GM21717 (cell line): ENCODE data around the gene AIF1.

Experiments
- ATAC-seq: cut with Tn5 transposase; IDR thresholded peaks from one replicate; pipeline ENCODE4 v1.9.1; 2021; ENCODE audit warnings: mild to moderate bottlenecking, moderate library complexity; ENCODE audit not compliant: unreplicated experiment

The AIF1 gene

GRCh38 chr6:31641370-31641769, 26.3 kb downstream of the AIF1 start:
- no peak for ATAC-seq

- no peak for ATAC-seq
Observed at GRCh38 chr6:31642798-31643570, 27.9 kb downstream of the AIF1 start.

- no peak for ATAC-seq
Observed at GRCh38 chr6:31643818-31644454, 28.9 kb downstream of the AIF1 start.

GRCh38 chr6:31645325-31645724, 30.3 kb downstream of the AIF1 start:
- no peak for ATAC-seq

GRCh38 chr6:31651602-31652191, 36.7 kb downstream of the AIF1 start:
- ATAC-seq, result peak; percentile 24

- peak; percentile 40 for ATAC-seq
Observed at GRCh38 chr6:31652925-31653724, 38.1 kb downstream of the AIF1 start.

- ATAC-seq, result no peak
Observed at GRCh38 chr6:31654574-31655348, 39.7 kb downstream of the AIF1 start.

GRCh38 chr6:31655349-31656237, 40.6 kb downstream of the AIF1 start, which contains the start of gene APOM:
Gene APOM, plus strand, starts transcription at chr6:31655894. Its CDS starts 73 bp downstream, at chr6:31655967.
- no peak for ATAC-seq

- ATAC-seq, result no peak
Observed at GRCh38 chr6:31657406-31658157, 42.5 kb downstream of the AIF1 start.

- no peak for ATAC-seq
Observed at GRCh38 chr6:31658158-31658688, 43.2 kb downstream of the AIF1 start.

- no peak for ATAC-seq
Observed at GRCh38 chr6:31658983-31659648, 44.1 kb downstream of the AIF1 start.

- no peak for ATAC-seq
Observed at GRCh38 chr6:31659649-31660380, 44.8 kb downstream of the AIF1 start.

GRCh38 chr6:31660381-31661261, 45.6 kb downstream of the AIF1 start, which contains the start of gene C6orf47:
Gene C6orf47, minus strand, starts transcription at chr6:31660778. Its CDS starts 831 bp downstream, at chr6:31659947.
- no peak for ATAC-seq

- ATAC-seq, result no peak
Observed at GRCh38 chr6:31661262-31662123, 46.5 kb downstream of the AIF1 start.

- no peak for ATAC-seq
Observed at GRCh38 chr6:31662124-31662723, 47.2 kb downstream of the AIF1 start.
